H1 (cell line): ENCODE data around the gene RNF220. TPM values are rescaled to one million over a fixed set of nuclear protein-coding genes. Genes with fewer than 3 reads are reported as not detected.

ENCODE experiments used
- CTCF ChIA-PET: fragments of 300-600 bp; sonication (Branson Sonifier 250); formaldehyde crosslinking; loops from one replicate; lab custom pipeline; 2021; ENCODE audit not compliant: partially characterized antibody; lab: Charles Lee
- POLR2A ChIA-PET: fragments of 300-600 bp; sonication (Branson Sonifier 250); formaldehyde crosslinking; loops from one replicate; lab custom pipeline; 2021; ENCODE audit warnings: inconsistent platforms; ENCODE audit not compliant: partially characterized antibody; lab: Charles Lee
- DNase-seq, 2 experiments: peaks; one replicate each; pipeline versions ENCODE4 v3.0.0 to v3.0.0-alpha.2; 2010 to 2022; ENCODE audit warnings: low spot score in 2 of 2, low read depth in 1 of 2, mixed read lengths in 1 of 2
- FAIRE-seq: peaks from 2 replicates; lab custom pipeline; 2011; peaks lifted over from hg19 to GRCh38; lab: Jason Lieb, UNC
- H2AFZ ChIP-seq: 2 replicates; pipeline ENCODE4 v1.8.1; 2012; ENCODE audit warnings: low read length, inconsistent platforms
- H2AK5ac ChIP-seq: 2 replicates; pipeline ENCODE4 v1.6.1; 2013; ENCODE audit warnings: low read depth, low read length
- H2BK120ac ChIP-seq: replicated peaks from 2 replicates; pipeline ENCODE3; 2013; ENCODE audit warnings: low read depth, low read length, inconsistent platforms
- H2BK12ac ChIP-seq: 2 replicates; pipeline ENCODE4 v1.6.1; 2013; ENCODE audit warnings: low read depth, low read length
- H2BK15ac ChIP-seq: 2 replicates; pipeline ENCODE4 v1.6.1; 2013; ENCODE audit warnings: low read length
- H2BK20ac ChIP-seq: 2 replicates; pipeline ENCODE4 v1.6.1; 2013; ENCODE audit warnings: low read length
- H2BK5ac ChIP-seq: 2 replicates; pipeline ENCODE4 v1.6.1; 2013; ENCODE audit warnings: low read depth, low read length
- H3K14ac ChIP-seq: 2 replicates; pipeline ENCODE4 v1.6.1; 2013; ENCODE audit warnings: inconsistent platforms; ENCODE audit not compliant: insufficient read length
- H3K18ac ChIP-seq: 2 replicates; pipeline ENCODE4 v1.6.1; 2013; ENCODE audit warnings: low read length; ENCODE audit errors: extremely low read depth
- H3K23ac ChIP-seq: 2 replicates; pipeline ENCODE4 v1.6.1; 2013; ENCODE audit warnings: inconsistent platforms; ENCODE audit not compliant: insufficient read length
- H3K23me2 ChIP-seq: 2 replicates; pipeline ENCODE4 v1.6.1; 2013; ENCODE audit warnings: low read depth, low read length
- H3K27ac ChIP-seq: 2 replicates; pipeline ENCODE4 v1.6.1; 2011; ENCODE audit warnings: low read depth, low read length, inconsistent platforms
- H3K27me3 ChIP-seq, 4 experiments: replicated peaks in 1 of 4; 1 replicate in 1 of 4; 2 replicates in 3 of 4; pipeline versions ENCODE4 v1.6.1 to v1.8.1; 2011 to 2013; ENCODE audit warnings: low read length in 3 of 4, mild to moderate bottlenecking in 3 of 4, inconsistent platforms in 2 of 4, mixed read lengths in 2 of 4, moderate library complexity in 1 of 4; ENCODE audit not compliant: control insufficient read depth in 3 of 4, insufficient read depth in 3 of 4; ENCODE audit errors: extremely low read depth in 1 of 4
- H3K36me3 ChIP-seq, 4 experiments: 2 replicates each; pipeline versions ENCODE4 v1.6.1 to v1.8.1; 2011 to 2013; ENCODE audit warnings: mild to moderate bottlenecking in 4 of 4, low read length in 3 of 4, moderate library complexity in 2 of 4, control low read depth in 1 of 4, inconsistent platforms in 1 of 4; ENCODE audit not compliant: insufficient read depth in 4 of 4, control insufficient read depth in 2 of 4
- H3K4ac ChIP-seq: replicated peaks from 2 replicates; pipeline ENCODE3; 2013; ENCODE audit warnings: low read length, low read depth, mixed read lengths, inconsistent platforms; ENCODE audit not compliant: insufficient read length
- H3K4me1 ChIP-seq, 4 experiments: replicated peaks in 1 of 4; 1 replicate in 1 of 4; 2 replicates in 3 of 4; pipeline versions ENCODE4 v1.6.1 to v1.8.1; 2011 to 2013; ENCODE audit warnings: low read length in 3 of 4, inconsistent platforms in 2 of 4, mixed read lengths in 1 of 4; ENCODE audit not compliant: insufficient read depth in 4 of 4, control insufficient read depth in 3 of 4
- H3K4me2 ChIP-seq, 2 experiments: 2 replicates each; pipeline versions ENCODE4 v1.6.1 to v1.8.1; 2011 to 2013; ENCODE audit warnings: low read depth in 2 of 2, low read length in 2 of 2, control low read depth in 1 of 2, inconsistent platforms in 1 of 2, mild to moderate bottlenecking in 1 of 2; ENCODE audit not compliant: insufficient read depth in 1 of 2
- H3K4me3 ChIP-seq, 4 experiments: fragments of 200-600, 300-600 bp in 1 of 4; sonication (generic), shearing (Covaris generic), sonication (Bioruptor Twin) in 1 of 4; 2 replicates each; pipeline versions ENCODE4 v1.5.1 to v1.8.1; 2011 to 2016; ENCODE audit warnings: low read length in 4 of 4, low read depth in 3 of 4, control low read depth in 2 of 4, inconsistent platforms in 2 of 4, mild to moderate bottlenecking in 2 of 4, mixed read lengths in 1 of 4, moderate library complexity in 1 of 4; ENCODE audit not compliant: insufficient read depth in 2 of 4; ENCODE audit errors: extremely low read depth in 1 of 4
- H3K56ac ChIP-seq: replicated peaks from 2 replicates; pipeline ENCODE3; 2013; ENCODE audit warnings: low read depth, mild to moderate bottlenecking, mixed read lengths, low read length, inconsistent platforms; ENCODE audit not compliant: insufficient read length
- H3K79me1 ChIP-seq: 2 replicates; pipeline ENCODE4 v1.6.1; 2013; ENCODE audit warnings: low read depth, low read length, control low read depth
- H3K79me2 ChIP-seq, 2 experiments: 2 replicates each; pipeline versions ENCODE4 v1.6.1 to v1.8.1; 2012 to 2013; ENCODE audit warnings: low read length in 2 of 2, mild to moderate bottlenecking in 2 of 2, inconsistent platforms in 1 of 2; ENCODE audit not compliant: insufficient read depth in 2 of 2, control insufficient read depth in 1 of 2
- H3K9ac ChIP-seq, 4 experiments: replicated peaks in 1 of 4; 1 replicate in 1 of 4; 2 replicates in 3 of 4; pipeline versions ENCODE4 v1.6.1 to v1.8.1; 2011 to 2013; ENCODE audit warnings: low read depth in 3 of 4, low read length in 3 of 4, control low read depth in 2 of 4, mild to moderate bottlenecking in 2 of 4, moderate library complexity in 2 of 4, inconsistent platforms in 1 of 4; ENCODE audit errors: extremely low read depth in 1 of 4
- H3K9me3 ChIP-seq, 2 experiments: 2 replicates each; pipeline versions ENCODE4 v1.6.1 to v1.8.1; 2012 to 2013; ENCODE audit warnings: mild to moderate bottlenecking in 2 of 2, moderate library complexity in 2 of 2, control low read depth in 1 of 2, inconsistent platforms in 1 of 2, low read depth in 1 of 2, low read length in 1 of 2, mixed read lengths in 1 of 2; ENCODE audit not compliant: insufficient read depth in 2 of 2
- H4K20me1 ChIP-seq, 2 experiments: replicated peaks in 1 of 2; 2 replicates each; pipeline versions ENCODE3 to v1.8.1; 2011 to 2013; ENCODE audit warnings: inconsistent platforms in 2 of 2, low read length in 2 of 2, mild to moderate bottlenecking in 1 of 2; ENCODE audit not compliant: insufficient read depth in 2 of 2, control insufficient read depth in 1 of 2
- H4K5ac ChIP-seq: 2 replicates; pipeline ENCODE4 v1.6.1; 2013; ENCODE audit warnings: low read length, low read depth, mixed read lengths, inconsistent platforms; ENCODE audit not compliant: insufficient read length
- H4K8ac ChIP-seq: 2 replicates; pipeline ENCODE4 v1.8.0; 2013; ENCODE audit warnings: mild to moderate bottlenecking, moderate library complexity, low read length, inconsistent platforms; ENCODE audit not compliant: insufficient read depth; ENCODE audit errors: extremely low read depth
- H4K91ac ChIP-seq: replicated peaks from 2 replicates; pipeline ENCODE3; 2013; ENCODE audit warnings: low read length, mixed read lengths, inconsistent platforms; ENCODE audit not compliant: insufficient read length
- HDAC2 ChIP-seq, 2 experiments: fragments of 300-600 bp in 1 of 2; sonication (generic) in 1 of 2; IDR thresholded peaks; 2 replicates each; pipeline ENCODE4 v1.6.1; 2011 to 2012; ENCODE audit warnings: low read depth in 2 of 2, low read length in 2 of 2, mild to moderate bottlenecking in 2 of 2, moderate library complexity in 2 of 2, borderline replicate concordance in 1 of 2, inconsistent platforms in 1 of 2
- NRF1 ChIP-seq: IDR thresholded peaks from 2 replicates; pipeline ENCODE4 v1.6.1; 2011; ENCODE audit warnings: mild to moderate bottlenecking, low read depth, low read length, improper control_type of control experiment
- WGBS, 2 experiments: shearing (Covaris generic) in 1 of 2; methylation state at CpG; one replicate each; pipeline versions ENCODE4 v1.1.6 to v1.1.7; 2013 to 2015; ENCODE audit warnings: low lambda C conversion rate in 2 of 2, mixed read lengths in 2 of 2, inconsistent platforms in 1 of 2, low coverage in 1 of 2, missing lambda C conversion rate in 1 of 2; ENCODE audit not compliant: insufficient replicate concordance in 2 of 2, insufficient coverage in 1 of 2, insufficient read length in 1 of 2; ENCODE audit errors: extremely low coverage in 1 of 2, missing lambda C conversion rate in 1 of 2; 5-methylcytosine and 5-hydroxymethylcytosine counted together
- polyA plus RNA-seq, 7 experiments: library from polyadenylated mRNA; depleted of rRNA in 3 of 7; stranded (reverse) in 5 of 7; unstranded in 2 of 7; fragments of >200 nt in 5 of 7; fragments of 200-250 nt in 2 of 7; gene quantifications; 1 replicate in 5 of 7; 2 replicates in 1 of 7; 4 replicates in 1 of 7; pipeline versions ENCODE4 v1.2.1 to v1.2.3, GENCODE V29; 2011 to 2013; ENCODE audit warnings: missing spikeins in 2 of 7, mixed read lengths in 2 of 7
- total RNA-seq: library from RNA; stranded (reverse); fragmentation: NEBNext Ultra II Directional; extraction: Animal tissue kit (Norgen Biotek cat#: 25700); gene quantifications from 2 replicates; pipeline ENCODE4 v1.2.1, GENCODE V29; 2021

The RNF220 gene
- total and polyA plus RNA-seq, 2 of the 8 experiments (the other 6 are each of a cell fraction or from before 2014, with no cell fraction given), result 123 to 160 TPM

- Histone ChIP-seq H3K9me3 (no peaks in the 10 kb centered on the region), H2BK5ac (peak overlapping the region; percentile 42; the same call in 1 of the 2 replicates), H2AK5ac (no peak overlapping the region), H3K36me3 (peaks cover 24 to 45% (median 36%) of the 10 kb centered on the region in 4 experiments; a peak in 7 of 8 replicates), H3K23me2 (no peaks in the 10 kb centered on the region; the same call in 1 of the 2 replicates), H3K23ac (no peak overlapping the region), H3K9ac (peak overlapping the region; percentile 82 to 90 (median 85); a peak in 6 of 7 replicates), H3K4me3 (peak overlapping the region; percentile 73 to 81 (median 78)), H3K27me3 (no peaks in the 10 kb centered on the region), H4K5ac (no peak overlapping the region), H3K18ac (peak overlapping the region; percentile 75; the same call in 1 of the 2 replicates), H2BK12ac (no peak overlapping the region), H4K8ac (peak overlapping the region; percentile 76; the same call in 1 of the 2 replicates), H2BK120ac (no peak overlapping the region), H3K4ac (no peak overlapping the region), H3K14ac (no peak overlapping the region), H3K79me2 (peaks cover 3 to 26% of the 10 kb centered on the region in 2 experiments; a peak in 3 of 4 replicates), H3K27ac (peak overlapping the region; percentile 96), H2AFZ (no peak overlapping the region), H4K20me1 (peaks cover 2 to 10% of the 10 kb centered on the region in 2 experiments), H4K91ac (no peak overlapping the region), H2BK15ac (no peak overlapping the region), H2BK20ac (no peak overlapping the region), H3K56ac (no peak overlapping the region), H3K4me1 (peaks cover 0 to 11% (median 4%) of the 10 kb centered on the region in 4 experiments; a peak in 6 of 7 replicates), H3K79me1 (peaks cover 15% of the 10 kb centered on the region), H3K4me2 (peak overlapping the region; percentile 74 to 93)
- WGBS, 2 experiments, result 33% methylated on average over 9 of the region's 9 CpGs; no CpG with 5 or more reads in 1 of the 2 experiments
- TF ChIP-seq HDAC2 (IDR thresholded peaks at IDR 0.05; ENCODE audit: borderline replicate concordance in 1 of 2, low read depth in 2 of 2, low read length in 2 of 2) (0 out of 4 replicates have a peak, but pooled peaks of 1 of the 2 experiments have one; percentile 36), NRF1 (no peak)
- ChIA-PET CTCF (interaction anchor here (0.7 to 15.0 kb wide), 11 partner anchors 8 to 698 kb away, joined by 3 to 197 read pairs (median 3); partner anchors contain the start of gene TMEM53), POLR2A (interaction anchor here (0.7 to 30.8 kb wide), 38 partner anchors 4 to 602 kb away, joined by 3 to 633 read pairs (median 4); partner anchors contain the start of genes ARMH1, DMAP1, PLK3 and RNF220)
- DNase-seq (no peak), FAIRE-seq (no peak)
Measured at GRCh38 chr1:44632598-44632997, 227.5 kb downstream of the RNF220 start.
